Ovary (tissue), 9 donors: ENCODE measurements around the gene GALNT8. TPM values are rescaled to one million over a fixed set of nuclear protein-coding genes. Genes with fewer than 3 reads are reported as not detected.

Experiments
- DNase-seq, 5 donors: peaks; one replicate each; pipeline ENCODE4 v3.0.0-alpha.2; 2019 to 2020
- H3K27ac ChIP-seq, 2 donors: fragments of 200-600 bp; one replicate each; pipeline versions ENCODE4 v1.5.1 to v1.8.0; 2019 to 2022
- H3K27me3 ChIP-seq: fragments of 200-600 bp; one replicate; pipeline ENCODE4 v1.8.0; 2022
- H3K36me3 ChIP-seq: fragments of 200-600 bp; sonication (generic); one replicate; pipeline ENCODE4 v1.5.1; 2019
- H3K4me1 ChIP-seq: one replicate; pipeline ENCODE4 v1.8.1; 2013; ENCODE audit warnings: mild to moderate bottlenecking, moderate library complexity; ENCODE audit not compliant: insufficient read depth
- H3K4me3 ChIP-seq: fragments of 200-600 bp; sonication (generic); one replicate; pipeline ENCODE4 v1.5.1; 2017
- H3K9me3 ChIP-seq, 2 donors: fragments of 200-600 bp in 1 of 2; sonication (generic) in 1 of 2; one replicate each; pipeline versions ENCODE4 v1.5.1 to v1.8.1; 2013 to 2019; ENCODE audit warnings: mild to moderate bottlenecking in 1 of 2, moderate library complexity in 1 of 2
- CTCF ChIP-seq, 3 donors: fragments of 450-650 bp in 2 of 3; fragments of 200-600 bp in 1 of 3; IDR thresholded peaks; one replicate each; pipeline versions ENCODE4 v1.5.1 to v1.8.0; 2016 to 2022; ENCODE audit warnings: antibody characterized with exemption in 3 of 3, mild to moderate bottlenecking in 1 of 3
- EP300 ChIP-seq: sonication (generic); formaldehyde crosslinking; IDR thresholded peaks from one replicate; pipeline ENCODE4 v1.6.1; 2017; ENCODE audit warnings: antibody characterized with exemption
- POLR2A ChIP-seq: fragments of 450-650 bp; IDR thresholded peaks from one replicate; pipeline ENCODE4 v1.6.1; 2017; ENCODE audit warnings: antibody characterized with exemption, mild to moderate bottlenecking, moderate library complexity
- WGBS, 3 donors: extraction: QIAGEN DNeasy Blood & Tissue Kit in 1 of 3; methylation state at CpG; one replicate each; pipeline versions ENCODE4 v1.1.5 to v1.1.7; 2013 to 2017; 5-methylcytosine and 5-hydroxymethylcytosine counted together
- intact Hi-C, 4 donors: fragments of 100-400 bp; cut with DNase I; formaldehyde crosslinking; loops; one replicate each; pipeline versions ENCODE4 v1.11.0 to v1.15.1; 2022 to 2023
- polyA plus RNA-seq, 2 donors: library from polyadenylated mRNA; stranded (reverse); fragments of 200-250 nt in 1 of 2; fragments of 350-450 nt in 1 of 2; fragmentation: Illumina TruSeq in 1 of 2; extraction: RNeasy Lipid Tissue Mini Kit (QIAGEN cat#74804) in 1 of 2; gene quantifications; one replicate each; pipeline ENCODE4 v1.2.3, GENCODE V29; 2013 to 2014
- total RNA-seq, 7 donors: library from RNA; depleted of rRNA in 2 of 7; stranded (reverse); fragments of >200 nt in 2 of 7; fragmentation: NEBNext Ultra II Directional in 3 of 7; extraction: Animal tissue kit (Norgen Biotek cat#: 25700) in 3 of 7; gene quantifications; one replicate each; pipeline versions ENCODE4 v1.1.0 to v1.2.4, GENCODE V29; 2016 to 2023
- donor health status: DM: no; HTN: no; CAD: no; lungs with moderate emphysema.
- donor health status: DM: no; HTN: no; CAD: no.
- donor health status: Bipolar disorder and iron deficiency.
- donor health status: DM: yes; HTN: yes; CAD: no.
- donor health status: DM: no; HTN: no; CAD: no.
- donor health status: DM: yes; HTN: yes; CAD: no.

Gene GALNT8
- total and polyA plus RNA-seq, 9 donors = 0.67 to 5.6 (median 1.3) TPM

- no peak overlapping the region for H3K27ac ChIP-seq
- TF ChIP-seq EP300 (no peak), CTCF (IDR thresholded peaks at IDR 0.05) (no peak), POLR2A (no peak)
- no peak overlapping the region for H3K4me3 ChIP-seq
- H3K4me1 ChIP-seq = no peaks in the 10 kb centered on the region
- no peaks in the 10 kb centered on the region for H3K9me3 ChIP-seq
- DNase-seq = no peak
- intact Hi-C loops = no loop called here
- WGBS, 3 donors = 37 to 46% (median 38%) methylated on average over 7 of the region's 7 CpGs
- H3K27me3 ChIP-seq = no peaks in the 10 kb centered on the region
- H3K36me3 ChIP-seq = no peaks in the 10 kb centered on the region
Observed at GRCh38 chr12:4787965-4788364, 67.8 kb downstream of the GALNT8 start.

GRCh38 chr12:4789776-4790175, 69.6 kb downstream of the GALNT8 start:
- TF ChIP-seq EP300 (no peak), CTCF (IDR thresholded peaks at IDR 0.05) (no peak), POLR2A (no peak)
- Histone ChIP-seq H3K4me1 (no peaks in the 10 kb centered on the region), H3K36me3 (no peaks in the 10 kb centered on the region), H3K27ac (no peak overlapping the region), H3K9me3 (no peaks in the 10 kb centered on the region), H3K27me3 (no peaks in the 10 kb centered on the region), H3K4me3 (no peak overlapping the region)
- DNase-seq = no peak
- WGBS, 3 donors = 90 to 95% (median 93%) methylated on average over 9 of the region's 9 CpGs
- intact Hi-C loops = no loop called here

GRCh38 chr12:4791497-4791896, 71.3 kb downstream of the GALNT8 start:
- Histone ChIP-seq H3K9me3 (no peaks in the 10 kb centered on the region), H3K4me1 (no peaks in the 10 kb centered on the region), H3K27me3 (no peaks in the 10 kb centered on the region), H3K27ac (no peak overlapping the region), H3K36me3 (no peaks in the 10 kb centered on the region), H3K4me3 (no peak overlapping the region)
- no peak for DNase-seq
- TF ChIP-seq POLR2A (no peak), EP300 (no peak), CTCF (IDR thresholded peaks at IDR 0.05) (no peak)
- 96 to 99% (median 97%) methylated on average over 3 of the region's 3 CpGs for WGBS, 3 donors
- intact Hi-C loops = no loop called here

GRCh38 chr12:4794491-4794890, 74.3 kb downstream of the GALNT8 start:
- Histone ChIP-seq H3K27ac (no peak overlapping the region), H3K4me3 (no peak overlapping the region), H3K36me3 (no peaks in the 10 kb centered on the region), H3K4me1 (no peaks in the 10 kb centered on the region), H3K27me3 (no peaks in the 10 kb centered on the region), H3K9me3 (no peaks in the 10 kb centered on the region)
- DNase-seq = no peak
- 90 to 95% (median 92%) methylated on average over 3 of the region's 3 CpGs for WGBS, 3 donors
- TF ChIP-seq POLR2A (no peak), EP300 (no peak), CTCF (IDR thresholded peaks at IDR 0.05) (no peak)
- intact Hi-C loops = no loop called here

GRCh38 chr12:4796216-4796615, 76.0 kb downstream of the GALNT8 start:
- 6 to 20% (median 17%) methylated on average over 9 of the region's 9 CpGs for WGBS, 3 donors
- intact Hi-C loops = no loop called here
- DNase-seq = no peak
- Histone ChIP-seq H3K9me3 (no peaks in the 10 kb centered on the region), H3K36me3 (no peaks in the 10 kb centered on the region), H3K4me3 (no peak overlapping the region), H3K4me1 (no peaks in the 10 kb centered on the region), H3K27me3 (no peaks in the 10 kb centered on the region), H3K27ac (no peak overlapping the region)
- TF ChIP-seq POLR2A (no peak), CTCF (IDR thresholded peaks at IDR 0.05) (no peak), EP300 (no peak)
